Measurements from ENCODE around the gene SDK1. TPM values are rescaled to one million over a fixed set of nuclear protein-coding genes. Genes with fewer than 3 reads are reported as not detected.
A peak's percentile ranks its signal among the peaks of the same experiment; 100 is the strongest.

The SDK1 gene
- total and polyA plus RNA-seq, 7 donors = 0.31 to 2.4 (median 1.3) TPM

DNA sequence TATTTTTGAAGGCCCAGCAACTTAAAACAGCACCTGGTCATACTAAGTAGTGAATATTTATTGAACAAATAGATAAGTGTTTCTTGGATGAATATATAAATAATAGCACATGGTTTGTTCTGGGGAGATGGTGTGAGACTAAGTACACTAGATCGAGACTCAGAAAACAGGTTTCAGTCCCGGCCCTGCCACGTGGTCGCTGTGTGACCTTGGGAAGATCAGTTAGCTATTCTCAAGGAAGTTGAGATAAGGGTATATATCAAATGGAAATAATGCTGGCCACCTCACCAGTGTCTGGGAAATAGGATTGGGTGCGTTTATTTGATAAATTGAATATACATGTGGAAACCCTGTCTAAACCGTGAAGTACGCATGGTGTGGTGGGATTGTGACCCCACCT lies 354.6 kb downstream of the SDK1 start:
- Histone ChIP-seq H3K27ac (no peak overlapping the region), H3K36me3 (ENCODE audit: insufficient read depth in 1 of 2, low read depth in 1 of 2) (no peaks in the 10 kb centered on the region), H3K9me3 (no peaks in the 10 kb centered on the region), H3K4me3 (no peak overlapping the region), H3K27me3 (ENCODE audit: insufficient read depth in 3 of 3, low read length in 2 of 3) (peaks cover 0 to 2% (median 0%) of the 10 kb centered on the region in 3 donors), H3K4me1 (no peaks in the 10 kb centered on the region)
- ATAC-seq (no peak), DNase-seq (no peak)
- intact Hi-C loops (cut with DNase I) = no loop called here
- whole genome bisulfite sequencing, 3 donors = 93 to 96% (median 94%) methylated on average over 7 of the region's 7 CpGs
- TF ChIP-seq, protein P1, sequence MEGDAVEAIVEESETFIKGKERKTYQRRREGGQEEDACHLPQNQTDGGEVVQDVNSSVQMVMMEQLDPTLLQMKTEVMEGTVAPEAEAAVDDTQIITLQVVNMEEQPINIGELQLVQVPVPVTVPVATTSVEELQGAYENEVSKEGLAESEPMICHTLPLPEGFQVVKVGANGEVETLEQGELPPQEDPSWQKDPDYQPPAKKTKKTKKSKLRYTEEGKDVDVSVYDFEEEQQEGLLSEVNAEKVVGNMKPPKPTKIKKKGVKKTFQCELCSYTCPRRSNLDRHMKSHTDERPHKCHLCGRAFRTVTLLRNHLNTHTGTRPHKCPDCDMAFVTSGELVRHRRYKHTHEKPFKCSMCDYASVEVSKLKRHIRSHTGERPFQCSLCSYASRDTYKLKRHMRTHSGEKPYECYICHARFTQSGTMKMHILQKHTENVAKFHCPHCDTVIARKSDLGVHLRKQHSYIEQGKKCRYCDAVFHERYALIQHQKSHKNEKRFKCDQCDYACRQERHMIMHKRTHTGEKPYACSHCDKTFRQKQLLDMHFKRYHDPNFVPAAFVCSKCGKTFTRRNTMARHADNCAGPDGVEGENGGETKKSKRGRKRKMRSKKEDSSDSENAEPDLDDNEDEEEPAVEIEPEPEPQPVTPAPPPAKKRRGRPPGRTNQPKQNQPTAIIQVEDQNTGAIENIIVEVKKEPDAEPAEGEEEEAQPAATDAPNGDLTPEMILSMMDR (IDR thresholded peaks at IDR 0.05) = no peak

DNA sequence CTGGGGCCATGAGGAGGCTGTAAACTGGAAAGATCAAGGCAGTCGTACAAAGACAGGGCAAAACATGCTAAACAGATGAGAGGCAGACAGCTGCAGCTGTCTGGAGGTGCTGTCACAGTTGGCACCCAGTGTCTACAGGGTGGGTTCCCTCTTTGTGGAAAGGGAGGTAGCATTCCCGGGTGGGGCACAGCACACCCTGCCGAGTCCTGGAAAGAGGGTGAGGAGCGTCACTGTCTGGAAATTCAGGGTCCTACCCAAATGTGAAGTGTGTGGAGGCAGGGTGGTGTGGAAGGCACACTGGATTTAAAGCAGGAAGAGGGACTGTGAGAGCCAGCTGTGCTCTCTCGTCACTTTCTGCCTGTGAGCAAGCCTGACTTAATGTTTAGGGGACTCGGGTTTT lies 356.2 kb downstream of the SDK1 start:
- TF ChIP-seq, protein P1 (IDR thresholded peaks at IDR 0.05) = no peak
- WGBS, 3 donors = 21 to 39% (median 30%) methylated on average over 6 of the region's 6 CpGs
- no peak for ATAC-seq
- H3K9me3 ChIP-seq = no peaks in the 10 kb centered on the region
- no peaks in the 10 kb centered on the region for H3K36me3 ChIP-seq (ENCODE audit: insufficient read depth in 1 of 2, low read depth in 1 of 2)
- peaks cover 0 to 2% (median 0%) of the 10 kb centered on the region in 3 donors for H3K27me3 ChIP-seq (ENCODE audit: insufficient read depth in 3 of 3, low read length in 2 of 3)
- DNase-seq = no peak
- H3K4me3 ChIP-seq = no peak overlapping the region
- intact Hi-C loops (cut with DNase I) = no loop called here
- H3K27ac ChIP-seq = no peak overlapping the region
- no peaks in the 10 kb centered on the region for H3K4me1 ChIP-seq

DNA sequence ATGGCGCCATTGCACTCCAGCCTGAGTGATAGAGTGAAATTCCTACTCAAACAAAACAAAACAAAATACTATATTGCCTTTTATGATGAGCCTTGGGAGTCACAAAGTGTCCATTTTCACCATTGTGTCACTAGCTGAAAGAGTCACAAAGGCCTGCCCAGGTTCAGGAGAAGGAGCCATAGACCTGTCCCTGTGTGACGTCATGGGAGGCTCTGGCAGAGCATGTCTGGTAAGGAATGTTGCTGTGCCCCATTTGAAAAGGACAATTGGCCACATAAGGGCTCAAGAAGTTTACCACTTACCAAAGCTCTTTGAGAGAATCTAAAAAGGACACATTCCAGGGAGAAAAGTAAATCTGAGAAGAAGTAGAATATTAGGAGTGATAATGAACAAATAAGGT lies 367.7 kb downstream of the SDK1 start:
- no peak overlapping the region for H3K27ac ChIP-seq
- H3K4me3 ChIP-seq = no peak overlapping the region
- TF ChIP-seq, protein P1 (IDR thresholded peaks at IDR 0.05) = no peak
- H3K4me1 ChIP-seq = no peaks in the 10 kb centered on the region
- DNase-seq = no peak
- peaks cover 0 to 7% (median 0%) of the 10 kb centered on the region in 3 donors for H3K27me3 ChIP-seq (ENCODE audit: insufficient read depth in 3 of 3, low read length in 2 of 3)
- intact Hi-C loops (cut with DNase I) = no loop called here
- no peaks in the 10 kb centered on the region for H3K9me3 ChIP-seq
- H3K36me3 ChIP-seq (ENCODE audit: insufficient read depth in 1 of 2, low read depth in 1 of 2) = no peaks in the 10 kb centered on the region
- WGBS, 3 donors = 83 to 93% (median 84%) methylated on average over 2 of the region's 2 CpGs
- ATAC-seq = no peak

DNA sequence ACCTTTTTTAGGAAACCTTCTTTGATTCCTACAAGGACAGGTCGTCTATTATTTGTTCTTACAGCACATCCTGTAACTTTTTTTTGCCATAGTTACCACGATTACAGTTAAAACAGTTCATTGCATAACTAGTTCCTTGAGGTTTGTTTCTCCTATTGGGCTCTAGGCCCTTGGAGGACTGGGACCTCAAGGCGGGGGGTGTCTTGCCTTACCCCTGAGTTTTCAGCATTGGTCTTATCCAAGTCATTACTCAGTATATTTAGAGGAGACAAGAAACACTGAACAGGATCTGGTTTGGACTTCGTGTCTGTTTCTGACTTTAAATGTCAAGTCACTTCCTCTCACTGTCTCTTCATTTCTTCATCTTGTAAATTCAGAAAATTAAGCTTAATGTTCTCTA lies 369.8 kb downstream of the SDK1 start:
- Histone ChIP-seq H3K4me3 (no peak overlapping the region), H3K4me1 (no peaks in the 10 kb centered on the region), H3K36me3 (ENCODE audit: insufficient read depth in 1 of 2, low read depth in 1 of 2) (no peaks in the 10 kb centered on the region), H3K27ac (no peak overlapping the region), H3K27me3 (ENCODE audit: insufficient read depth in 3 of 3, low read length in 2 of 3) (peaks cover 0 to 7% (median 0%) of the 10 kb centered on the region in 3 donors), H3K9me3 (no peaks in the 10 kb centered on the region)
- ATAC-seq (no peak), DNase-seq (no peak)
- intact Hi-C loops (cut with DNase I) = no loop called here
- TF ChIP-seq, protein P1 (IDR thresholded peaks at IDR 0.05) = no peak
- WGBS, 3 donors = 59 to 67% (median 64%) methylated on average over 4 of the region's 4 CpGs

DNA sequence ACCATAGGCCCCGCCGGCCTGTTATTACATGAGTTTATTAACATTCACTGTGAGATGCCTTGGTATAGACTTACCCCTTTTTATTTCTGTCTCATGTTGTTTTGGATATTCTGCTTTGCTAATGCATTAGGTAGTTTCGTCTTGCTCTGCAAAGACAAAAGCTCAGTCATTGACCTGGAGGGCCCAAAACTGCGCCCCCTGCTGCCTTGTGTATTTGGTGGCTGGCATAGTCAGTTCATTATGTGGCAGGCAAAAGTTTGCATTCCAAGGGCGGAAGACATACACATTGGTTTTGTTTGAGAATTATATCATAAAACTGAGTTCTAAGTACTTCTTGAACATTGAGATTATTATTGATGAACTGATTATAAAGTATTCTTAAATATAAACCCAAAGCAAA lies 372.5 kb downstream of the SDK1 start:
- intact Hi-C loops (cut with DNase I) = no loop called here
- no peak for DNase-seq
- Histone ChIP-seq H3K36me3 (ENCODE audit: insufficient read depth in 1 of 2, low read depth in 1 of 2) (no peaks in the 10 kb centered on the region), H3K4me3 (no peak overlapping the region), H3K9me3 (no peaks in the 10 kb centered on the region), H3K4me1 (no peaks in the 10 kb centered on the region), H3K27me3 (ENCODE audit: insufficient read depth in 3 of 3, low read length in 2 of 3) (peaks cover 0 to 7% (median 0%) of the 10 kb centered on the region in 3 donors), H3K27ac (no peak overlapping the region)
- ATAC-seq = no peak
- 65 to 73% (median 68%) methylated on average over 5 of the region's 5 CpGs for WGBS, 3 donors
- TF ChIP-seq, protein P1 (IDR thresholded peaks at IDR 0.05) = peak; percentile 16

Measured in psoas muscle (tissue), 8 donors.